ENCODE data around the gene ZFHX3. TPM values are rescaled to one million over a fixed set of nuclear protein-coding genes. Genes with fewer than 3 reads are reported as not detected.
A peak's percentile ranks its signal among the peaks of the same experiment; 100 is the strongest.

ZFHX3 gene
- total RNA-seq, 2 donors from 2014 or later: 0.21 to 0.22 TPM

DNA sequence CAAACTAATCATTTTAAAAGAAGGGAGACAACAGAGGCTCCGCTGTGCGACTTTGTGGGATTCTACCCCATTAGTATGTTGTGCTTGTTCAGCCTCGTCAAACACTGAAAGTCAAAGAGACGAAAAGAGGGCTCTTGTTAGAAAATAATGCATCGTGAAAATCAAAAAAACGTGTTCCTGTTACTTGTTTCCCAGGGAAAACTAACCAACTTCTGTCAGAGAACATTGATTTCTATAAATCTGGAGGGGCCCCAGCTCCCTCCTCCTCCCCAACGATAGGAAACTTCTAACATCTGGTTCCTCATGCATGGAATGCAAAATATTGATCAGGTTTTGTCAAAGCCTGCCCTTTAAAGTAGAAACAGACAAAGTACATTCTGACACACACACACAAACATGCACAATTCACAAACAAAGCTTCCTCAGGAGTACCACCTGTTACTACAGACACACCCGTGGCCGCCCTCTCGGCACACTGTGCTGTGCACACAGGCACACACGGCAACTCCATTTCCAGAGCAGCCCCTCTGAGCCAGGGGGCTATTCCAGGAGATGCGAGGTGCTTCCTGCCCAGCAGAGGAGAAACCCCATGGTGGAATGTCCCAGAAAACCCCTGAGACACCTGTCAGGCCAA is 151.3 kb downstream of the ZFHX3 start:
- no peaks in the 10 kb centered on the region for H3K4me1 Mint-ChIP-seq
- H3K9me3 Mint-ChIP-seq: no peaks in the 10 kb centered on the region
- no peaks in the 10 kb centered on the region for H3K36me3 Mint-ChIP-seq (ENCODE audit: low read depth)
- no peaks in the 10 kb centered on the region for H3K27me3 Mint-ChIP-seq
- no peak overlapping the region for H3K27ac Mint-ChIP-seq
- ATAC-seq (replicated peaks): no peak
- no peak overlapping the region for H3K4me3 Mint-ChIP-seq

GRCh38 chr16:72895951-72896350 is 152.0 kb downstream of the ZFHX3 start:
- Mint-ChIP-seq H3K4me1 (no peaks in the 10 kb centered on the region), H3K27me3 (no peaks in the 10 kb centered on the region), H3K4me3 (no peak overlapping the region), H3K9me3 (no peaks in the 10 kb centered on the region), H3K36me3 (ENCODE audit: low read depth) (no peaks in the 10 kb centered on the region), H3K27ac (no peak overlapping the region)
- ATAC-seq (replicated peaks): no peak

- Mint-ChIP-seq H3K4me1 (no peaks in the 10 kb centered on the region), H3K4me3 (no peak overlapping the region), H3K9me3 (no peaks in the 10 kb centered on the region), H3K36me3 (ENCODE audit: low read depth) (no peaks in the 10 kb centered on the region), H3K27me3 (no peaks in the 10 kb centered on the region), H3K27ac (no peak overlapping the region)
- no peak for ATAC-seq (replicated peaks)
These were observed 153.4 kb downstream of the ZFHX3 start for GRCh38 chr16:72894293-72895151.

DNA sequence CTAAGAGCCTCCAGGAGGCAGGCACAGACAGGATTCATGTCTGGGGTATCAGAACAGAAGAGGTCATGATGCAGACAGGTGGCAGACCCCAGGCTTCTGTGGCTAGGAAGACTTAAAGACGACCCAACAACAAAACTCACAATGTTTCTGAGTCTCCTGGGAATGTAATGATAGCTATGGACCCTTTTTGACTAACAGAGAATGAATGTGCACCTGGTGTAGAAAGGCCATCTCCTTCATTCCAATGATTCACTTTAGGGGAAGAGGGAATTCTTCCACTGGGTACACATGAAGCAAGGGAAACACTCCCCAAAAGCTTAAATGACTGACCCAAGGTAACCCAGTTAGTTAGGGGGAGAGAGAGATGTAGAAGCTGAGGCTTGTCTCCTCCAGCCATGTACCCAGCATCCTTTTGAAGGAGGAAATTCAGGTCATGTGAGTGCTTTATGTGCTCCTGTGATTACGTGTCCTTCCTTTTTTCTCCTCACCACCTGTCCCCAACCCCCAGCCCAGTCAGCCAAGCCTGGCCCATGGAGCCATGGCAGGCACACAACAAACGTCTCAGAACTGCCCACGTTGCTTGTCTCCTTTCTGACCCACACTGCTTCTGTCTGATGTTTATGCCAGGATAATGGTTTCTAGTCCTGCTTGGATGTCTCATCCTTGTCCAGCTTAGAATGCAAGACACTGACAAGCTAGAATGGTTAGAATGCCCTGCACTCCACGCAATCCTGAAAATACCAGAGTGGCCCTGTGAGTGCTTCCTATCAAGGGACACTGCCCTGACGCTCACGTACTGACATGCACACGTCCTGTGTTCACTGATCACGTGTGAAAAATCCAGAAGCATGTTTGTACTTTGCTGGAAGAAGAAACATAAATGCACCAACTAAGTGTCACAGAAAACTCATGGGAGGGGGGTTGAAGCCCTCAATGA is 156.4 kb downstream of the ZFHX3 start:
- H3K4me3 Mint-ChIP-seq: no peak overlapping the region
- H3K9me3 Mint-ChIP-seq: no peaks in the 10 kb centered on the region
- H3K36me3 Mint-ChIP-seq (ENCODE audit: low read depth): no peaks in the 10 kb centered on the region
- H3K27me3 Mint-ChIP-seq: peaks cover 3% of the 10 kb centered on the region
- no peak overlapping the region for H3K27ac Mint-ChIP-seq
- no peak for ATAC-seq (replicated peaks)
- H3K4me1 Mint-ChIP-seq: no peaks in the 10 kb centered on the region

DNA sequence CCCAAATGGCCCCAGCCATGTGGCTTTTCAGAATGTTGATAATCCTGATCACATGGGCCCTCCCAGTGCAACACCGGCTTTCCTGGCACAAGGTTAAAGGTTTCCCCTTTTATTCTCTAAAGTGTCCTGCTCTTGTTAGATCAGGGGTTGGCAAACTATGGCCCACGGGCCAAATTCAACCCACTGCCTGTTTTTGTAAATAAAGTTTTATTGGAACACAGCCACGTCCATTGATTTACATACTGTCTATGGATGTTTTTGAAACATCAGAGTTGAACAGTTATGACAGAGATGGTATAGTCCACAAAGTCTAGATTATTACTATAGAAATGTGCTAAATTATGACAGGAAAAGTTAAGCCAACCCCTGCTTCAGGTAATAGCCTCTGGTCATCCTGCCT is 157.3 kb downstream of the ZFHX3 start:
- no peak overlapping the region for H3K4me3 Mint-ChIP-seq
- H3K9me3 Mint-ChIP-seq: no peaks in the 10 kb centered on the region
- H3K36me3 Mint-ChIP-seq (ENCODE audit: low read depth): no peaks in the 10 kb centered on the region
- no peaks in the 10 kb centered on the region for H3K4me1 Mint-ChIP-seq
- peaks cover 3% of the 10 kb centered on the region for H3K27me3 Mint-ChIP-seq
- no peak overlapping the region for H3K27ac Mint-ChIP-seq
- ATAC-seq (replicated peaks): no peak

DNA sequence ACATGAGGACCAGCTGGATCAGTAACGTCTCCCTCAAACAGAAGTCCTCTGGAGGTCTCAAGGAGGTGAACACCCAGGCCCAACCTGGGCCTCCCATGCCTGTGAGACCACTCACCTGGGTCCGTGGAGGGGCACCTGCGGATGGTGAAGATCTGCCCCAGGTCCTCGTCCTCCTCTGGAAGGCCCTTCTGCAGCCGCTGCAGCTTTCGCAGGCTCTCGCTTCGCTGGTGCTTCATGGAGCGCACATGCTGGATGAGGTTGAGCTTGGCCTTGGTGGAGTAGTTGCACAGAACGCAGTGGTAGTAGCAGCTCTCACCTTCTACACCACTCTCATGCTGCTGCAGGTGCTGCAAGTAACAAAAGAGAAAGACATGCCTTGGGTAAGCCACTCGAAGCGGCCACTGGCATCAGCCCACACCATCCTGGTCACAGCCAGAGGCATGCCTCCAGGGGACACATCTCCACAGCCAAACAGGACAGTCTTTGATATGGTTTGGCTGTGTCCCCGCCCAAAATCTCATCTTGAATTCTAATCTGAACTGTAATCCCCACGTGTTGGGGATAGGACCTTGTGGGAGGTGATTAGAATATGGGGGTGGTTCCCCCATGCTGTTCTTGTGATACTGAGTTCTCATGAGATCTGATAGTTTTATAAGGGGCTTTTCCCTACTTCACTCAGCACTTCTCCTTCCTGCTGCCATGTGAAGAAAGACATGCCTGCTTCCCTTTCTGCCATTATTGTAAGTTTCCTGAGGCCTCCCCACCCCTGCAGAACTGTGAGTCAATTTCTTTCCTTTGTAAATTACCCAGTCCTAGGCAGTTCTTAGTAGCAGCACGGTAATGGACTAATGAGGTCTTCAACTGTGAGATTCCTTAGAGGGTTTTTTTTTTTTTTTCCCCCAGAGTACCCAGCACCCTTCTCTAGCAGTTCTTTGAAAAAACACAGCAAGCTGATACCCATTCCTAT is 158.0 kb downstream of the ZFHX3 start:
- H3K4me1 Mint-ChIP-seq: no peaks in the 10 kb centered on the region
- H3K27ac Mint-ChIP-seq: no peak overlapping the region
- ATAC-seq (replicated peaks): no peak
- no peak overlapping the region for H3K4me3 Mint-ChIP-seq
- no peaks in the 10 kb centered on the region for H3K36me3 Mint-ChIP-seq (ENCODE audit: low read depth)
- peaks cover 3% of the 10 kb centered on the region for H3K27me3 Mint-ChIP-seq
- no peaks in the 10 kb centered on the region for H3K9me3 Mint-ChIP-seq

- peaks cover 3% of the 10 kb centered on the region for H3K27me3 Mint-ChIP-seq
- no peak for ATAC-seq (replicated peaks)
- no peak overlapping the region for H3K27ac Mint-ChIP-seq
- no peak overlapping the region for H3K4me3 Mint-ChIP-seq
- H3K4me1 Mint-ChIP-seq: no peaks in the 10 kb centered on the region
- H3K36me3 Mint-ChIP-seq (ENCODE audit: low read depth): no peaks in the 10 kb centered on the region
- H3K9me3 Mint-ChIP-seq: no peaks in the 10 kb centered on the region
These were observed 160.4 kb downstream of the ZFHX3 start for GRCh38 chr16:72887537-72887936.

DNA sequence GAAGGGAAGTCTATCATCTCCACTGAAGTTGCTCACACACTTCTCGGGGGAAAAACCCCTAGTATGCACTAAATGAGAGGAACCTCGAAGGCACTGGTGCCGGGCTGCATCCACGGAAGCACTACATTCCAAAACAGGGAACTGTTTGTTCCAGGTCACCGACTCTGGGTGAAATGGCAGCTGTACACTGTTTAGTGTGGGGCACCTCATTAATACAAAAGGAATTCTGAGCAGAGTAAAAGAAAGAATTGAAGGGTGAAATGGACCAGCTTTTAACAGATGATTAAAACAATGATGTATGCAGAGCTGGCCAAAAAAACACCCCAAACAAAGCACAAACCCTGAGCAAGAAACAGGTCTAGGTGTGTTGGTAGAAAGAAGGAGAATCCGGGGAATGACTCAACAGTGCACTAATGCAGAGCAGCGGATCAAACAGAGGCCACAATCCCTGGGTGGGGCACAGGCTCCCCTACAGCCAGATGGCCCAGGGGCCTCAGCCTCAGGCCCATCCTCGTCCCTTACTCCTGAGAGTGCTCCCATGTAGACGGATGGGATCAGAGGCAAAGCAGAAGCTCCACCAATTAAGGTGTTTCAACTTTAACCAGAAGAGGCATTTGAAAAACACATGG is 161.5 kb downstream of the ZFHX3 start:
- H3K27ac Mint-ChIP-seq: no peak overlapping the region
- no peaks in the 10 kb centered on the region for H3K9me3 Mint-ChIP-seq
- no peaks in the 10 kb centered on the region for H3K36me3 Mint-ChIP-seq (ENCODE audit: low read depth)
- H3K27me3 Mint-ChIP-seq: peaks cover 3% of the 10 kb centered on the region
- H3K4me1 Mint-ChIP-seq: no peaks in the 10 kb centered on the region
- H3K4me3 Mint-ChIP-seq: no peak overlapping the region
- no peak for ATAC-seq (replicated peaks)

GRCh38 chr16:72884573-72884972 is 163.4 kb downstream of the ZFHX3 start:
- Mint-ChIP-seq H3K27me3 (peaks cover 3% of the 10 kb centered on the region), H3K4me1 (no peaks in the 10 kb centered on the region), H3K27ac (no peak overlapping the region), H3K36me3 (ENCODE audit: low read depth) (no peaks in the 10 kb centered on the region), H3K4me3 (no peak overlapping the region), H3K9me3 (no peaks in the 10 kb centered on the region)
- ATAC-seq (replicated peaks): no peak

DNA sequence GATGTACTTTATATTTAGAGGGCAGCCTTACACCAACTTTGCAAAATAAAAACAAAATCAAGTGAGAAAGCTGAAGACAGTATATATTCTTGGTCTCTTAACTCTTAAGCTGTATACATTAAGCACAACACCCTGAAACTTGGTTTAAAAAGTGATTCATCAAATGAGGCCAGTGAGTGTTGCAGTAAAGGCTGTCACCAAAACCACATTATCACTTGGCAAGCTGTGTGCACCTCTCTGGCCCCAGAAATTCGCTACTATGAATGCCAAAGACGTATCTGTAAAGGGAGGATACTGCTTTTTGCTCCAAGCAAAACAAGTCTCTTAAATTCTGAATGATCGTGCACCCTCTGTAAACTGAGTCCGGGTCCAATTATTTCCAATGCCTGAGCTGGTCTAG is 163.9 kb downstream of the ZFHX3 start:
- no peaks in the 10 kb centered on the region for H3K4me1 Mint-ChIP-seq
- H3K36me3 Mint-ChIP-seq (ENCODE audit: low read depth): no peaks in the 10 kb centered on the region
- H3K9me3 Mint-ChIP-seq: no peaks in the 10 kb centered on the region
- no peak overlapping the region for H3K4me3 Mint-ChIP-seq
- no peak overlapping the region for H3K27ac Mint-ChIP-seq
- peak; percentile 55 for ATAC-seq (replicated peaks)
- peaks cover 3% of the 10 kb centered on the region for H3K27me3 Mint-ChIP-seq

DNA sequence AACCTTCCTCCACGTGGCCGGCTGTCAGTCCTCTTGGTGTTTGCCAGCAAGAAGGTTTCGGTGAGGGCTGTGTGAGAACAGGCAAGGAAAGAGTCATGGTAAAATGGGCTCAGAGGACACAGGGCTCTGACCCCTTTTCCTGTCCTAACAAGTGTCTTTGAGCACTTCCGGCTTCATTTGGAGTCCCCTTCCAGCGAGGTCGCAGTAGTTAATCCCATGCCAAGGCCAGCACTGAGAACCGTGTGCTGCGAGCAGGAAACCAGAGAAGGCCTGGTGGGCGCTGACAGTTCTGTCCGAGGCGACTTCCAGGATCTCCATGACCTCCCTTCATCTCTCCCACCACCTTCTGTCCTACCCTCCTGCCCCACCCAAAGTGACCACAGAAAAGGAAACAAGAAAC is 168.1 kb downstream of the ZFHX3 start:
- ATAC-seq (replicated peaks): no peak
- Mint-ChIP-seq H3K27ac (no peak overlapping the region), H3K36me3 (ENCODE audit: low read depth) (no peaks in the 10 kb centered on the region), H3K4me3 (no peak overlapping the region), H3K27me3 (peaks cover 6% of the 10 kb centered on the region), H3K4me1 (no peaks in the 10 kb centered on the region), H3K9me3 (no peaks in the 10 kb centered on the region)

DNA sequence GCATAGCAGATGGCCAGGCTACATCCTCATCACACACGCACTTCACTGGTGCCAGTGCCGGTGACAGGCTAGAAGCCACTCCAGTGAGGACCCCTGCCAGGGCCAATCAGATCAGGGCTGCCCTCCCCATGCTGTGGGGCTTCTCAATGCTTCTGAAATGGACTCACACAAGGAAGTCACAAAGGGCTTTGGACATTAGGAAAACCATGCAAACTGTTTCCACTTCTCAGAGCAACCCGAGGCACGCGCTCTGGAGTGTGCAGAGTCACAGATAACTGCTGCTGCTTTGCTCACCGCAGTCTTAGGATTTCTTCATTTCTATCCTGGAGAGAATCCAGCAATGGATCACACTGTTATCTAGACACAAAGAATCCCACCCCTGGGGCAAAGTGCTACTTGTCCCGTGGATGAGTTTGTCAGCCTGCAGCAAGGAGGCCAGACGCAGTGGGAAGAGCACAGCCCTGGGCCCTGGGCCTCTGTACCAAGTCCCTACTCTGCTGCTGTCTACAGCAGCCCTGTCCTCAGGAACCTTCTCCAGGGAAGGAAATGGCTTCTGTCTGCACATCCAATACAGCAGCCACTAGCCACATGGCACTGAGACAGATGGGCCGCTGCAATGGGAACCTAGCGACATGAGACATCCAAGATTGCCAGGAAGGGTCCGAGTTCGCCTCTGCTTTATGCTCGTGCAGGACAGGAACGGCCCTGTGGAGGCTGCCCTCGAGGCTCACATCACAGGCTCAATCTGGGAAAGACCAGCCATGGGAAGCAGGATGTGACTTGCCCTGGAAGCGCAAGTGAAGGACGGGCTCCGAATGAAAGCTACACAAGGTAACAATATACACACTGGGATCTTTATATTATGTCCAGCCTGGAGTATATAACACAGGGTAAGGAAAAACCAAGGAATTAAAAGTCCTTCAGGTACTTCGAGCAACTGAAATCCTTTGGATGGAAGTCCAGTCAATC is 169.3 kb downstream of the ZFHX3 start:
- H3K36me3 Mint-ChIP-seq (ENCODE audit: low read depth): no peaks in the 10 kb centered on the region
- peaks cover 6% of the 10 kb centered on the region for H3K27me3 Mint-ChIP-seq
- H3K27ac Mint-ChIP-seq: no peak overlapping the region
- no peak overlapping the region for H3K4me3 Mint-ChIP-seq
- ATAC-seq (replicated peaks): no peak
- no peaks in the 10 kb centered on the region for H3K4me1 Mint-ChIP-seq
- H3K9me3 Mint-ChIP-seq: no peaks in the 10 kb centered on the region
